ENCODE measurements around the gene THADA.

DNA sequence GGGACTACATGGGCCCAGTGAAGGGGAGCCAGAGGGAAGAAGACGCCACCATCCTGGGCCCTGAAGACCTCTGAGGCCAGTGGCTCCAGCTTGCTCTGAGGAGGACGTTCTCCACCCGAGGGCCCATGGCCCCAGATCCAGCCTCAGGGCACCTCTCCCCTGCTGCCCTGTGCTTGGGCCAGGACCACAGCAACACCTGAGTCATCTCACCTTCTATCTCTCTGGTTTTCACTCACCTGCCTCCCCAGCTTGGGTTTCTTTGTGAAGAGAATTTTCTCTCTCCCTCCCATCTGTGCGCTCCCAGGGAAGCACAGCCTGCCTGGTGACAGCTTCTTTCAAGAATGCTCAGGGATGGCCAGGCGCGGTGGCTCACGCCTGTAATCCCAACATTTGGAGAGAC lies 389.2 kb downstream of the THADA start:
- TF ChIP-seq, protein P1, sequence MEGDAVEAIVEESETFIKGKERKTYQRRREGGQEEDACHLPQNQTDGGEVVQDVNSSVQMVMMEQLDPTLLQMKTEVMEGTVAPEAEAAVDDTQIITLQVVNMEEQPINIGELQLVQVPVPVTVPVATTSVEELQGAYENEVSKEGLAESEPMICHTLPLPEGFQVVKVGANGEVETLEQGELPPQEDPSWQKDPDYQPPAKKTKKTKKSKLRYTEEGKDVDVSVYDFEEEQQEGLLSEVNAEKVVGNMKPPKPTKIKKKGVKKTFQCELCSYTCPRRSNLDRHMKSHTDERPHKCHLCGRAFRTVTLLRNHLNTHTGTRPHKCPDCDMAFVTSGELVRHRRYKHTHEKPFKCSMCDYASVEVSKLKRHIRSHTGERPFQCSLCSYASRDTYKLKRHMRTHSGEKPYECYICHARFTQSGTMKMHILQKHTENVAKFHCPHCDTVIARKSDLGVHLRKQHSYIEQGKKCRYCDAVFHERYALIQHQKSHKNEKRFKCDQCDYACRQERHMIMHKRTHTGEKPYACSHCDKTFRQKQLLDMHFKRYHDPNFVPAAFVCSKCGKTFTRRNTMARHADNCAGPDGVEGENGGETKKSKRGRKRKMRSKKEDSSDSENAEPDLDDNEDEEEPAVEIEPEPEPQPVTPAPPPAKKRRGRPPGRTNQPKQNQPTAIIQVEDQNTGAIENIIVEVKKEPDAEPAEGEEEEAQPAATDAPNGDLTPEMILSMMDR (IDR thresholded peaks at IDR 0.05): no peak
- TF ChIP-seq POLR2A (IDR thresholded peaks at IDR 0.05): no peak
- TF ChIP-seq POLR2AphosphoS5 (IDR thresholded peaks at IDR 0.05): no peak
